ENCODE measurements around the gene DNAAF6.

DNAAF6 gene

DNA sequence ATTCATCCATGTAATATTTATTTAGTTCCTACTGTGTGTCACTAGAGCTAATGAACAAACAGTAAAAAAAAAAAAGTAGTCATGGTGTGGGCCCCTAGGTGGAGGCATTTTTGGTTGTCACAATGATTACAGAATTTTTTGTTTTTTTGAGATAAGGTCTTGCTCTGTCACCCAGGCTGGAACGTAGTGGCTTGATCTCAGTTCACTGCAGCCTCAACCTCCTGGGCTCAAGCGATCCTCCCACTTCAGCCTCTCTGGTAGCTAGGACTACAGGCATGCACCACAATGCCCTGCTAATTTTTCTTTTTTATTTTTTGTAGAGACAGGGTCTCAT is 22.0 kb downstream of the DNAAF6 start:
- no peak overlapping the region for H3K4me3 ChIP-seq (ENCODE audit: low read depth, low read length)
- DNase-seq (ENCODE audit: low read depth) = no peak
- TF ChIP-seq, protein P1, sequence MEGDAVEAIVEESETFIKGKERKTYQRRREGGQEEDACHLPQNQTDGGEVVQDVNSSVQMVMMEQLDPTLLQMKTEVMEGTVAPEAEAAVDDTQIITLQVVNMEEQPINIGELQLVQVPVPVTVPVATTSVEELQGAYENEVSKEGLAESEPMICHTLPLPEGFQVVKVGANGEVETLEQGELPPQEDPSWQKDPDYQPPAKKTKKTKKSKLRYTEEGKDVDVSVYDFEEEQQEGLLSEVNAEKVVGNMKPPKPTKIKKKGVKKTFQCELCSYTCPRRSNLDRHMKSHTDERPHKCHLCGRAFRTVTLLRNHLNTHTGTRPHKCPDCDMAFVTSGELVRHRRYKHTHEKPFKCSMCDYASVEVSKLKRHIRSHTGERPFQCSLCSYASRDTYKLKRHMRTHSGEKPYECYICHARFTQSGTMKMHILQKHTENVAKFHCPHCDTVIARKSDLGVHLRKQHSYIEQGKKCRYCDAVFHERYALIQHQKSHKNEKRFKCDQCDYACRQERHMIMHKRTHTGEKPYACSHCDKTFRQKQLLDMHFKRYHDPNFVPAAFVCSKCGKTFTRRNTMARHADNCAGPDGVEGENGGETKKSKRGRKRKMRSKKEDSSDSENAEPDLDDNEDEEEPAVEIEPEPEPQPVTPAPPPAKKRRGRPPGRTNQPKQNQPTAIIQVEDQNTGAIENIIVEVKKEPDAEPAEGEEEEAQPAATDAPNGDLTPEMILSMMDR (IDR thresholded peaks at IDR 0.05; ENCODE audit: low read depth, low read length) = no peak
- TF ChIP-seq, protein P2, sequence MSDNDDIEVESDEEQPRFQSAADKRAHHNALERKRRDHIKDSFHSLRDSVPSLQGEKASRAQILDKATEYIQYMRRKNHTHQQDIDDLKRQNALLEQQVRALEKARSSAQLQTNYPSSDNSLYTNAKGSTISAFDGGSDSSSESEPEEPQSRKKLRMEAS (IDR thresholded peaks at IDR 0.05; ENCODE audit: low read depth, low read length) = no peak
- TF ChIP-seq POLR2A (IDR thresholded peaks at IDR 0.05; ENCODE audit: extremely low read depth, insufficient read length) (no peak), MYC (IDR thresholded peaks at IDR 0.05; ENCODE audit: low read depth, low read length) (no peak)

DNA sequence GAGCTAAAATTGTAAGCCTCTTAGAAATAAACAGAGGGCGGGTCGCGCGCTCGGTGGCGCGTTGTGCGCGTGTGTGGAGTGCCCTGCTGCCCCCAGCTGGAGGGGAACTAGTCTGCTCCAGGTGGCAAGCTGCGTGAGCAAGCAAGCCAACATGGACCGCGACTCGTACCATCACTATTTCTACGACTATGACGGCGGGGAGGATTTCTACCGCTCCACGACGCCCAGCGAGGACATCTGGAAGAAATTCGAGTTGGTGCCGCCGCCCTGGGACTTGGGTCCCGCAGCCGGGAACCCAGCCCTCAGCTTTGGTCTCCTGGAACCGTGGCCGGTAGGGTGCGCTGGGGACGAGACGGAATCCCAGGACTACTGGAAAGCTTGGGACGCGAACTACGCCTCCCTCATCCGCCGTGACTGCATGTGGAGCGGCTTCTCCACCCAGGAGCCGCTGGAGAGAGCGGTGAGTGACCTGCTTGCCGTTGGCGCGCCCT is 66.1 kb downstream of the DNAAF6 start:
- TF ChIP-seq MYC (IDR thresholded peaks at IDR 0.05; ENCODE audit: low read depth, low read length) (no peak), POLR2A (IDR thresholded peaks at IDR 0.05; ENCODE audit: extremely low read depth, insufficient read length) (no peak)
- TF ChIP-seq, protein P1 (IDR thresholded peaks at IDR 0.05; ENCODE audit: low read depth, low read length) = no peak
- TF ChIP-seq, protein P2 (IDR thresholded peaks at IDR 0.05; ENCODE audit: low read depth, low read length) = no peak
- DNase-seq (ENCODE audit: low read depth) = no peak
- H3K4me3 ChIP-seq (ENCODE audit: low read depth, low read length) = no peak overlapping the region

DNA sequence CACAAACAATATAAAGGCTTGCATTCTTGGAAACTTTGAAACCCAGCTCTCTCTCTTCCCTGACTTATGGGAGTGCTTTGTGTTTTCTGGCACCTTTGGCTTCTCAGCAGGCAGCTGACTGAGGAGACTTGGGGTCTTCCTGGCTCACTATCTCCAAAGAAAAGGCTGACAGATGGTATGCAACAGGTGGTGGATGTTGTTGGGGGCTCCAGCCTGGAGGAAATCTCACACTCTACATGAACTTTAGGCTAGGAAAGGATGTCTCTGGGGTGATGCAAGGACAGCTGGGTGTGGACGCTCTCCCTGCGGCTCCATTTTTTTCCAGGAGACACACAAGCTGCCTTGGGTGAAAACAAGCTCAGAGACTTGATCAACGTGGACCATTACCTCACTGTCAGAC is 67.4 kb downstream of the DNAAF6 start:
- TF ChIP-seq, protein P1 (IDR thresholded peaks at IDR 0.05; ENCODE audit: low read depth, low read length) = no peak
- TF ChIP-seq MYC (IDR thresholded peaks at IDR 0.05; ENCODE audit: low read depth, low read length) (no peak), POLR2A (IDR thresholded peaks at IDR 0.05; ENCODE audit: extremely low read depth, insufficient read length) (no peak)
- TF ChIP-seq, protein P2 (IDR thresholded peaks at IDR 0.05; ENCODE audit: low read depth, low read length) = no peak
- H3K4me3 ChIP-seq (ENCODE audit: low read depth, low read length) = no peak overlapping the region
- no peak for DNase-seq (ENCODE audit: low read depth)

DNA sequence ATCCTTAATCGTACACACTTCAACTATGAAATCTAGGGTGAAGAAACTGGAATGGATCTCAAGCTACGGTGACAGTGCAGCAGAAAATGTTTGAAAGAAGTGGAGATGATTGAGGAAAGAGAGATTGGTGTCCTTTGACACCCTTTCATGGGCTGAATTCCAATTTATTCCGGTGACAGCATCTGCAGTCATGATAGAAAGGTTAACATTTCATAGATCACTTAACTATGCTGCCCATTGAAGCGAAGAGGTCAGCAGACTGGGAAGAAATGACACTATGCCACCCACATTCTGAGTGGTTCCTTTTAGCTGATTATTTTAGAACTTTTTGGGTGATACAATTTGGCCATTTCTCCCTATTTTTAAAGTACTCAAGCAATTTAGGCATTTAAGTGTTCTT is 82.3 kb downstream of the DNAAF6 start:
- TF ChIP-seq, protein P2 (IDR thresholded peaks at IDR 0.05; ENCODE audit: low read depth, low read length) = no peak
- DNase-seq (ENCODE audit: low read depth) = no peak

DNA sequence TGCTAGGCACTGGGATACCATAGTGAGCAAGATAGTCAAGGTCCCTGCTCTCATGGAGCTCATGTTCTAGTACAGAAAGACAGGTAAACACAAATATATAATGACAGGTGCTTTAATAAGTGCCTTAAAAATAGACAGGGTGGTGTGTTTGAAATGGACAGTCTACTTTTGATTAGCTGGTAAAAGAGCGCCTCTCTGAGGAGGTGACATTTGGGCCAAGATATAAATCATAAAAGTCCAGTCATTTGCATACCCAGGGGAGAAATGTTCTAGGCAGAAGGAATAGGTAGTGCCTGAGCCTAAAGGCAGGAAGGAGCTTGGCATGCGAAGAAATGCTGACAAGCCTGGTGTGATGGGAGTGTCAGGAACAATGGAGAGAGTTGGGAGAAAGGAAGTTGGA is 83.6 kb downstream of the DNAAF6 start:
- no peak for TF ChIP-seq MYC (IDR thresholded peaks at IDR 0.05; ENCODE audit: low read depth, low read length)
- TF ChIP-seq, protein P1 (IDR thresholded peaks at IDR 0.05; ENCODE audit: low read depth, low read length) = no peak
- TF ChIP-seq, protein P2 (IDR thresholded peaks at IDR 0.05; ENCODE audit: low read depth, low read length) = no peak
- no peak for TF ChIP-seq POLR2A (IDR thresholded peaks at IDR 0.05; ENCODE audit: extremely low read depth, insufficient read length)
- H3K4me3 ChIP-seq (ENCODE audit: low read depth, low read length) = no peak overlapping the region
- DNase-seq (ENCODE audit: low read depth) = no peak

More for the DNA sequence above, 82.3 kb downstream of the DNAAF6 start:
- H3K4me3 ChIP-seq (ENCODE audit: low read depth, low read length) = no peak overlapping the region

DNA sequence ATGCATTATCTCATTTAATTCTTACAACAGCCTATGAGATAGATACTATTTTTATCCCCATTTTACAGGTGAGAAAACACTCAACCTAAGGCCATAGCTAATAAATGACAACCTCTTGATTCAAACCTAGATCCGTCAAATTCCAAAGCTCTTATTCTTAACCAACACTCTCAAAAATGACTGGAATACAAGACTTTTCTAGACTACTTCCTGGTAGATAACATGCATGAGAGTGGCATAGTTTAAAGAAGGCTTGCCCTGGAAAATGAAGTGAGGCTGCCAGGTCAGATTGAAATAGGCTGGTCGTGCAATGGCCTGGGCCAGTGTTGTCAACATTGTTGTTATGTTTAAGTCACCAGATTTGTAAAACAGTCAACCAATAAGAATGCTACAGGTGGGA is 86.6 kb downstream of the DNAAF6 start:
- no peak for DNase-seq (ENCODE audit: low read depth)
- TF ChIP-seq, protein P1 (IDR thresholded peaks at IDR 0.05; ENCODE audit: low read depth, low read length) = no peak
- TF ChIP-seq MYC (IDR thresholded peaks at IDR 0.05; ENCODE audit: low read depth, low read length) (no peak), POLR2A (IDR thresholded peaks at IDR 0.05; ENCODE audit: extremely low read depth, insufficient read length) (no peak)
- TF ChIP-seq, protein P2 (IDR thresholded peaks at IDR 0.05; ENCODE audit: low read depth, low read length) = no peak
- no peak overlapping the region for H3K4me3 ChIP-seq (ENCODE audit: low read depth, low read length)

All from NB4 (cell line).